NOMO-1 treated with dmso at 0.1 percent for 144 hours (cell line): Measurements from ENCODE around the gene TARM1.
"Not testable (repeated sequence)": the region's sequence is repeated elsewhere in the genome, so short reads cannot be mapped to it uniquely, and the experiment has no call there.

ENCODE experiments used
- DNase-seq: peaks from one replicate; lab custom pipeline; 2025; ENCODE audit not compliant: unreplicated experiment; lab: John Stamatoyannopoulos, UW

The TARM1 gene

GRCh38 chr19:54099903-54100255 is 18.7 kb upstream of the TARM1 start:
- not testable (repeated sequence) for DNase-seq

GRCh38 chr19:54099190-54099902 is 18.2 kb upstream of the TARM1 start:
- DNase-seq: no peak

GRCh38 chr19:54096617-54097106 is 15.5 kb upstream of the TARM1 start:
- DNase-seq: peak; percentile 55

GRCh38 chr19:54095859-54096616 is 14.9 kb upstream of the TARM1 start:
- peak; percentile 48 for DNase-seq

- no peak for DNase-seq
Measured at GRCh38 chr19:54095136-54095858, 14.1 kb upstream of the TARM1 start.

- DNase-seq: no peak
Measured at GRCh38 chr19:54094426-54095000, 13.3 kb upstream of the TARM1 start.

GRCh38 chr19:54084410-54084809 is 3.2 kb upstream of the TARM1 start:
- DNase-seq: no peak

- peak; percentile 66 for DNase-seq
Measured at GRCh38 chr19:54077334-54077733, 3.8 kb downstream of the TARM1 start.

GRCh38 chr19:54074851-54075250 is 6.3 kb downstream of the TARM1 start:
- DNase-seq: no peak

GRCh38 chr19:54073829-54074228 is 7.3 kb downstream of the TARM1 start:
- DNase-seq: no peak

- DNase-seq: no peak
Measured at GRCh38 chr19:54069470-54069869, 11.7 kb downstream of the TARM1 start.

- DNase-seq: no peak
Measured at GRCh38 chr19:54063350-54064116, 17.6 kb downstream of the TARM1 start, which contains the start of gene VSTM1. TSS of gene VSTM1 (minus strand) at chr19:54063897. CDS start at chr19:54063777, 120 bp downstream.

- DNase-seq: peak; percentile 62
Measured at GRCh38 chr19:54062643-54063042, 18.5 kb downstream of the TARM1 start.

- peak; percentile 75 for DNase-seq
Measured at GRCh38 chr19:54047616-54048015, 33.5 kb downstream of the TARM1 start.

GRCh38 chr19:54045771-54046170 is 35.4 kb downstream of the TARM1 start:
- DNase-seq: no peak

- no peak for DNase-seq
Measured at GRCh38 chr19:54042989-54043388, 38.2 kb downstream of the TARM1 start.

GRCh38 chr19:54041969-54042606 is 39.1 kb downstream of the TARM1 start:
- no peak for DNase-seq

- DNase-seq: no peak
Measured at GRCh38 chr19:54040003-54040402, 41.2 kb downstream of the TARM1 start.

- DNase-seq: not testable (repeated sequence)
Measured at GRCh38 chr19:54036542-54036941, 44.6 kb downstream of the TARM1 start.
